K562 (cell line): ENCODE measurements around the gene PDE4D. TPM values are rescaled to one million over a fixed set of nuclear protein-coding genes. Genes with fewer than 3 reads are reported as not detected.

Experiments
- ATAC-seq: fragments of 200-7000 bp; cut with Tn5 transposase; 3 replicates; pipeline ENCODE4 v1.9.1; 2020; ENCODE audit warnings: moderate library complexity
- BruUV-seq: library from RNA; stranded (reverse); fragments of 400-500 nt; replicated peaks from 2 replicates; lab custom pipeline; 2021; lab: Mats Ljungman, UMichigan
- CTCF ChIA-PET: fragments of 300-600 bp; formaldehyde crosslinking; extraction: SDS; loops from one replicate; lab custom pipeline; 2021; ENCODE audit warnings: low intra/inter-chr PET ratio; lab: Yijun Ruan, JAX
- POLR2A ChIA-PET: fragments of 300-600, 350-650 bp; sonication (Branson Sonifier 250); formaldehyde crosslinking; extraction: SDS; loops from one replicate; lab custom pipeline; 2021; ENCODE audit warnings: antibody characterized with exemption, inconsistent platforms; lab: Yijun Ruan, JAX
- DNase-seq, 4 experiments: peaks; one replicate each; pipeline versions ENCODE4 v3.0.0 to v3.0.0-alpha.2; 2011 to 2018; ENCODE audit warnings: low spot score in 3 of 4, mixed read lengths in 3 of 4; ENCODE audit errors: extremely low read depth in 1 of 4
- FAIRE-seq: peaks from 2 replicates; lab custom pipeline; 2011; peaks lifted over from hg19 to GRCh38; lab: Jason Lieb, UNC
- H2AFZ ChIP-seq: 2 replicates; pipeline ENCODE4 v1.6.0; 2011; ENCODE audit warnings: low read depth, low read length, control low read depth, inconsistent platforms
- H3K27ac ChIP-seq: fragments of 200-600 bp; 3 replicates; pipeline ENCODE4 v1.8.0; 2011; ENCODE audit warnings: low read depth, mild to moderate bottlenecking, control low read depth, inconsistent platforms, low read length, moderate library complexity, mixed read lengths; ENCODE audit errors: extremely low read depth
- H3K27me3 ChIP-seq, 2 experiments: fragments of 300-600 bp in 1 of 2; 2 replicates in 1 of 2; 3 replicates in 1 of 2; pipeline versions ENCODE4 v1.6.0 to v1.8.0; 2011; ENCODE audit warnings: inconsistent platforms in 2 of 2, low read length in 2 of 2, mild to moderate bottlenecking in 1 of 2, mixed read lengths in 1 of 2, moderate library complexity in 1 of 2; ENCODE audit not compliant: control insufficient read depth in 2 of 2, insufficient read depth in 2 of 2
- H3K36me3 ChIP-seq: fragments of 300-600 bp; 3 replicates; pipeline ENCODE4 v1.8.0; 2011; ENCODE audit warnings: mild to moderate bottlenecking, low read length, inconsistent platforms; ENCODE audit not compliant: control insufficient read depth, insufficient read depth
- H3K4me1 ChIP-seq, 2 experiments: fragments of 200-600 bp in 1 of 2; replicated peaks in 1 of 2; 2 replicates in 1 of 2; 3 replicates in 1 of 2; pipeline versions ENCODE4 v1.5.1 to v1.8.0; 2011; ENCODE audit warnings: inconsistent platforms in 2 of 2, low read length in 2 of 2, mild to moderate bottlenecking in 1 of 2, mixed read lengths in 1 of 2, moderate library complexity in 1 of 2; ENCODE audit not compliant: control insufficient read depth in 2 of 2, insufficient read depth in 2 of 2
- H3K4me2 ChIP-seq: 2 replicates; pipeline ENCODE4 v1.6.1; 2011; ENCODE audit warnings: low read length, control low read depth, inconsistent platforms, mixed read lengths; ENCODE audit not compliant: insufficient read depth
- H3K4me3 ChIP-seq: fragments of 200-600 bp; sonication (generic), shearing (Covaris generic); 2 replicates; pipeline ENCODE4 v1.5.1; 2016; ENCODE audit warnings: control low read depth, inconsistent platforms
- H3K79me2 ChIP-seq: fragments of 200-600 bp; 3 replicates; pipeline ENCODE4 v1.8.0; 2011; ENCODE audit warnings: low read length, inconsistent platforms; ENCODE audit not compliant: control insufficient read depth, insufficient read depth
- H3K9ac ChIP-seq, 2 experiments: 2 replicates each; pipeline versions ENCODE4 v1.6.0 to v1.6.1; 2011; ENCODE audit warnings: low read depth in 2 of 2, low read length in 2 of 2, control low read depth in 1 of 2, inconsistent platforms in 1 of 2, mild to moderate bottlenecking in 1 of 2, mixed read lengths in 1 of 2; ENCODE audit not compliant: insufficient read depth in 1 of 2
- H3K9me1 ChIP-seq: one replicate; pipeline ENCODE4 v1.6.0; 2011; ENCODE audit warnings: inconsistent platforms, mild to moderate bottlenecking, low read length, moderate library complexity; ENCODE audit not compliant: control insufficient read depth, insufficient read depth
- H3K9me3 ChIP-seq: replicated peaks from 2 replicates; pipeline ENCODE4 v1.5.1; 2011; ENCODE audit warnings: low read depth, low read length, inconsistent platforms; ENCODE audit not compliant: control insufficient read depth, insufficient read depth
- H4K20me1 ChIP-seq: replicated peaks from 2 replicates; pipeline ENCODE4 v1.6.1; 2011; ENCODE audit warnings: low read length, inconsistent platforms, mixed read lengths; ENCODE audit not compliant: control insufficient read depth, insufficient read depth
- CBFA2T2 ChIP-seq: fragments of 450-650 bp; conservative IDR thresholded peaks from 2 replicates; pipeline ENCODE4 v1.6.1; 2017; ENCODE audit warnings: mild to moderate bottlenecking
- GABPA ChIP-seq: fragments of 200-800 bp; sonication (Bioruptor generic); conservative IDR thresholded peaks from 2 replicates; pipeline ENCODE4 v1.6.1; 2016; ENCODE audit warnings: low read depth, missing genetic modification characterization, missing compliant biosample characterization
- KLF10 ChIP-seq: fragments of 250-450 bp; sonication (Bioruptor Pico); IDR thresholded peaks from 2 replicates; pipeline ENCODE4 v1.6.1; 2021; ENCODE audit warnings: matching md5 sums
- NONO ChIP-seq, 2 experiments: fragments of 200-400 bp in 1 of 2; fragments of 450-650 bp in 1 of 2; formaldehyde crosslinking in 1 of 2; IDR thresholded peaks; 2 replicates each; pipeline ENCODE4 v1.6.1; 2017; ENCODE audit warnings: low read depth in 2 of 2, mild to moderate bottlenecking in 2 of 2, moderate library complexity in 2 of 2, low read length in 1 of 2
- POLR3G ChIP-seq: IDR thresholded peaks from 2 replicates; pipeline ENCODE4 v1.6.1; 2011; ENCODE audit not compliant: insufficient read length, insufficient replicate concordance; ENCODE audit errors: extremely low read depth
- TAL1 ChIP-seq: fragments of 450-650 bp; IDR thresholded peaks from 2 replicates; pipeline ENCODE4 v1.6.1; 2016; ENCODE audit warnings: mild to moderate bottlenecking
- ZNF212 ChIP-seq: fragments of 450-650 bp; formaldehyde crosslinking; IDR thresholded peaks from 2 replicates; pipeline ENCODE4 v1.4.0; 2020; ENCODE audit warnings: mild to moderate bottlenecking
- ZNF384 ChIP-seq: IDR thresholded peaks from 2 replicates; pipeline ENCODE4 v1.6.1; 2012; ENCODE audit warnings: low read depth, low read length, improper control_type of control experiment
- WGBS: fragments of 100-300 bp; shearing (Covaris generic); methylation state at CpG from one replicate; pipeline ENCODE4 v1.1.6; 2016; ENCODE audit warnings: low coverage, mixed read lengths; ENCODE audit not compliant: insufficient coverage; ENCODE audit errors: missing lambda C conversion rate; 5-methylcytosine and 5-hydroxymethylcytosine counted together
- in situ Hi-C: fragments of 300-500 bp; cut with MboI; formaldehyde crosslinking; loops from 4 replicates; pipeline ENCODE4 v1.15.0; 2018; ENCODE audit warnings: inconsistent platforms, mixed read lengths
- intact Hi-C: fragments of 100-400 bp; cut with micrococcal nuclease; formaldehyde crosslinking; loops from 2 replicates; pipeline ENCODE4 v1.14.2; 2022
- polyA plus RNA-seq, 8 experiments: library from polyadenylated mRNA; depleted of rRNA in 4 of 8; stranded (reverse) in 5 of 8; unstranded in 3 of 8; fragments of >200 nt; fragmentation: Nextera tagmentation in 2 of 8; fragmentation: Illumina TruSeq in 1 of 8; extraction: Ambion mirVana in 2 of 8; extraction: Trizol in 1 of 8; gene quantifications; 2 replicates each; pipeline versions ENCODE4 v1.2.1 to v1.2.3, GENCODE V29; 2011 to 2014; ENCODE audit warnings: inconsistent platforms in 1 of 8, missing spikeins in 1 of 8
- total RNA-seq, 7 experiments: library from RNA; depleted of rRNA in 6 of 7; stranded (reverse); fragments of >200 nt in 6 of 7; fragmentation: Illumina TruSeq in 2 of 7; extraction: Trizol in 2 of 7; gene quantifications; 2 replicates each; pipeline versions ENCODE4 v1.2.1 to v1.2.3, GENCODE V29; 2011 to 2021; ENCODE audit warnings: low replicate concordance in 1 of 7
- TF ChIP-seq, protein P1 (sequence below): fragments of 450-650 bp; IDR thresholded peaks from 2 replicates; pipeline ENCODE4 v1.6.1; 2016; ENCODE audit warnings: antibody characterized with exemption
- TF ChIP-seq, protein P2 (sequence below): fragments of 200-400 bp; formaldehyde crosslinking; IDR thresholded peaks from 2 replicates; pipeline ENCODE4 v1.6.1; 2017; ENCODE audit warnings: mild to moderate bottlenecking, low read depth, low read length, moderate library complexity
- TF ChIP-seq, protein P3 (sequence below): IDR thresholded peaks from 2 replicates; pipeline ENCODE4 v1.6.1; 2011; ENCODE audit not compliant: insufficient read length; ENCODE audit errors: extremely low read depth
- TF ChIP-seq, protein P4 (sequence below), 2 experiments: IDR thresholded peaks in 1 of 2; conservative IDR thresholded peaks in 1 of 2; 2 replicates each; pipeline ENCODE4 v1.6.1; 2016; ENCODE audit warnings: low read depth in 2 of 2, mild to moderate bottlenecking in 1 of 2, missing compliant biosample characterization in 1 of 2, missing genetic modification characterization in 1 of 2, moderate library complexity in 1 of 2

The PDE4D gene
- total and polyA plus RNA-seq, 9 of the 15 experiments (the other 6 are each of a cell fraction or from before 2014, with no cell fraction given): 0.04 to 0.46 (median 0.13) TPM

DNA sequence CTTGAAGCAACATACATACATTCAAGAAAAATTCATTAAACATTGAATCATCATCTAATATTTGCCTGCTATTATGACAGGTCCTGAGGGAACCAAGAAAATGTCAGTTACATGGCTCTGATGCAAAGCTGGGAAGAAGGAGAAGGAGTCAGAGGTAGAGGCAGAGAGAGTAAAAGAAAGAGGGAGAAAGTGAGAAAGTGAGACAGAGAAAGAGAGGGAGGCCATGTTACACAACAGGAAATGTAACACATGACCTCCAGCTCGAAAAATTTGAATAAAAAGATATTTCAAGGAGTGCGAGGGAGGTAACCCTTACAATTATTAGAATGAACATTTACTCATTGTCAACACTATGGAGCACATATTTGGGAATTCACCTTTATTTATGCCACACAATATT, 189.7 kb downstream of the PDE4D start:
- TF ChIP-seq, protein P1, sequence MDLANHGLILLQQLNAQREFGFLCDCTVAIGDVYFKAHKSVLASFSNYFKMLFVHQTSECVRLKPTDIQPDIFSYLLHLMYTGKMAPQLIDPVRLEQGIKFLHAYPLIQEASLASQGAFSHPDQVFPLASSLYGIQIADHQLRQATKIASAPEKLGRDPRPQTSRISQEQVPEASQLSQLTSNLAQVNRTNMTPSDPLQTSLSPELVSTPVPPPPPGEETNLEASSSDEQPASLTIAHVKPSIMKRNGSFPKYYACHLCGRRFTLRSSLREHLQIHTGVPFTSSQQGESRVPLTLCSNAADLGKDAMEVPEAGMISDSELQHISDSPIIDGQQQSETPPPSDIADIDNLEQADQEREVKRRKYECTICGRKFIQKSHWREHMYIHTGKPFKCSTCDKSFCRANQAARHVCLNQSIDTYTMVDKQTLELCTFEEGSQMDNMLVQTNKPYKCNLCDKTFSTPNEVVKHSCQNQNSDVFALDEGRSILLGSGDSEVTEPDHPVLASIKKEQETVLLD: no peak
- no peak for TF ChIP-seq CBFA2T2
- TF ChIP-seq, protein P2, sequence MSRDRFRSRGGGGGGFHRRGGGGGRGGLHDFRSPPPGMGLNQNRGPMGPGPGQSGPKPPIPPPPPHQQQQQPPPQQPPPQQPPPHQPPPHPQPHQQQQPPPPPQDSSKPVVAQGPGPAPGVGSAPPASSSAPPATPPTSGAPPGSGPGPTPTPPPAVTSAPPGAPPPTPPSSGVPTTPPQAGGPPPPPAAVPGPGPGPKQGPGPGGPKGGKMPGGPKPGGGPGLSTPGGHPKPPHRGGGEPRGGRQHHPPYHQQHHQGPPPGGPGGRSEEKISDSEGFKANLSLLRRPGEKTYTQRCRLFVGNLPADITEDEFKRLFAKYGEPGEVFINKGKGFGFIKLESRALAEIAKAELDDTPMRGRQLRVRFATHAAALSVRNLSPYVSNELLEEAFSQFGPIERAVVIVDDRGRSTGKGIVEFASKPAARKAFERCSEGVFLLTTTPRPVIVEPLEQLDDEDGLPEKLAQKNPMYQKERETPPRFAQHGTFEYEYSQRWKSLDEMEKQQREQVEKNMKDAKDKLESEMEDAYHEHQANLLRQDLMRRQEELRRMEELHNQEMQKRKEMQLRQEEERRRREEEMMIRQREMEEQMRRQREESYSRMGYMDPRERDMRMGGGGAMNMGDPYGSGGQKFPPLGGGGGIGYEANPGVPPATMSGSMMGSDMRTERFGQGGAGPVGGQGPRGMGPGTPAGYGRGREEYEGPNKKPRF: no peak
- TF ChIP-seq, protein P3, sequence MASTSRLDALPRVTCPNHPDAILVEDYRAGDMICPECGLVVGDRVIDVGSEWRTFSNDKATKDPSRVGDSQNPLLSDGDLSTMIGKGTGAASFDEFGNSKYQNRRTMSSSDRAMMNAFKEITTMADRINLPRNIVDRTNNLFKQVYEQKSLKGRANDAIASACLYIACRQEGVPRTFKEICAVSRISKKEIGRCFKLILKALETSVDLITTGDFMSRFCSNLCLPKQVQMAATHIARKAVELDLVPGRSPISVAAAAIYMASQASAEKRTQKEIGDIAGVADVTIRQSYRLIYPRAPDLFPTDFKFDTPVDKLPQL: no peak
- TF ChIP-seq NONO (IDR thresholded peaks at IDR 0.05; ENCODE audit: low read depth in 2 of 2, low read length in 1 of 2): no peak
- TF ChIP-seq KLF10 (CRISPR knock-in tag): no peak
- TF ChIP-seq TAL1: no peak
- TF ChIP-seq, protein P4, sequence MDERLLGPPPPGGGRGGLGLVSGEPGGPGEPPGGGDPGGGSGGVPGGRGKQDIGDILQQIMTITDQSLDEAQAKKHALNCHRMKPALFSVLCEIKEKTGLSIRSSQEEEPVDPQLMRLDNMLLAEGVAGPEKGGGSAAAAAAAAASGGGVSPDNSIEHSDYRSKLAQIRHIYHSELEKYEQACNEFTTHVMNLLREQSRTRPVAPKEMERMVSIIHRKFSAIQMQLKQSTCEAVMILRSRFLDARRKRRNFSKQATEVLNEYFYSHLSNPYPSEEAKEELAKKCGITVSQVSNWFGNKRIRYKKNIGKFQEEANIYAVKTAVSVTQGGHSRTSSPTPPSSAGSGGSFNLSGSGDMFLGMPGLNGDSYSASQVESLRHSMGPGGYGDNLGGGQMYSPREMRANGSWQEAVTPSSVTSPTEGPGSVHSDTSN (CRISPR knock-in tag; IDR thresholded peaks at IDR 0.05; ENCODE audit: low read depth): no peak
- TF ChIP-seq, protein P4 (tag; conservative IDR thresholded peaks at IDR 0.05; ENCODE audit: low read depth): no peak
- TF ChIP-seq ZNF384: no peak
- no peak for TF ChIP-seq POLR3G
- TF ChIP-seq ZNF212 (CRISPR knock-in tag): no peak
- TF ChIP-seq GABPA (tag): no peak
- TF ChIP-seq, all 486 proteins: peak for 0
- ChIA-PET CTCF (no interaction called here), POLR2A (no interaction called here)
- BruUV-seq: no TSS peak
- no peak for DNase-seq
- Histone ChIP-seq H3K79me2 (no peaks in the 10 kb centered on the region), H3K9me1 (no peaks in the 10 kb centered on the region), H3K4me3 (no peak overlapping the region), H4K20me1 (no peaks in the 10 kb centered on the region), H3K9ac (no peak overlapping the region), H3K4me1 (no peaks in the 10 kb centered on the region), H3K9me3 (no peaks in the 10 kb centered on the region; the same call in 1 of the 2 replicates), H2AFZ (no peak overlapping the region), H3K27me3 (no peaks in the 10 kb centered on the region), H3K27ac (no peak overlapping the region), H3K4me2 (no peak overlapping the region), H3K36me3 (no peaks in the 10 kb centered on the region)
- in situ Hi-C loops: no loop called here
- intact Hi-C loops: no loop called here
- no peak for ATAC-seq
- WGBS: 0% methylated on average over 2 of the region's 2 CpGs
- no peak for FAIRE-seq
